Activated gamma-delta T cell treated with Interleukin-2 at 50 U/mL for 16 hours (primary cell): ENCODE results near the gene MAST2.

Experiments used
- DNase-seq: peaks from one replicate; pipeline ENCODE4 v3.0.0-alpha.2; 2020

MAST2 gene

DNA sequence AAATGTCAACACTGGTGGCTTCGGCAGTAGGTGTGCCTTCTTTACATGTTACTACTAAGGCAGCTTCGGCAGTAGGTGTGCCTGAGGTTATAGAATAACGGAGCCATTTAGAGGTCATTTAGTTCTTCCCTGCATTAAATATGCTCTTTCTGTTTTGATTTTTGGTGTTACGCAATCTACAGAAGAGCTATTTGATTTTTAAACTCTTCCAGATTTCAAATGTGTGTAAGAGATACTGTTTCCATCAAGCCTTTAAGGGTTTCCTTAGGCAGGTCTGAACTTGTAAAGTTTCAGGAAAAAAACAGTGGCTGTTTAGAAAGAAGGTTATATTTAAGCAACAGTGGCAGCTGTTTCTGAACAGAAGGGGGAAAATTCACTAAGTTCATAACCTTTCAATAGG, 274.2 kb downstream of the MAST2 start:
- no peak for DNase-seq

DNA sequence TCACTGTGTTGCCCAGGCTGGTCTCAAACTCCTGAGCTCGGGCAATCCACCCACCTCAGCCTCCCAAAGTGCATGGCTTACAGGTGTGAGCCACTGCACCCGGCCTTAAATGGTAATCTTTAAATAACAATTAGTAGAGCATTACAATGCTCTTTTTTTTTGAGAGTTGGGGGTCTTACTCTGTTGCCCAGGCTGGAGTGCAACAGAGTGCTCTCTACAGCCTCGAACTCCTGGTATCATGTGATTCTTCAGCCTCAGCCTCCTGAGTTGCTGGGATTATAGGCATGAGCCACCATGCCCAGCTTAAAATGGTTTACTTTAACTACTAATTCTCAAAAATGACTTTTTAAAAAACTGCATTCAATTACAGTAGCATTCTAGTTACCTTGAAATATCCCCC, 276.8 kb downstream of the MAST2 start:
- DNase-seq = no peak

DNA sequence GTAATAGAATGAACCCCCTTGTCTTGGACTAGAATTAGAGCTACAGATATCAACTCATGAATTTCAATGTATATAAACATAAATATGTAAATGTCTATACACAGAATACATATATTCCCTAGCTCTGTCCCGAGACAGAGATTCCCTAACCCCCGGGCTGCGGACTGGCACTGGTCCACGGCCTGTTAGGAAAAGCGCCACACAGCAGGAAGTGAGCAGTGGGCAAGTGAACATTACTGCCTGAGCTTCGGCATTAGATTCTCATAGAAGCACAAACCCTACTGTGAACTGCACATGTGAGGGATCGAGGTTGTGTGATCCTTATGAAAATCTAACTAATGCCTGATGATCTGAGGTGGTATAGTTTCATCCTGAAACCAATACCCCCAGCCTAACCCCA, 277.8 kb downstream of the MAST2 start:
- no peak for DNase-seq

- DNase-seq = no peak
Measured at GRCh38 chr1:46081619-46082018, 278.2 kb downstream of the MAST2 start.

DNA sequence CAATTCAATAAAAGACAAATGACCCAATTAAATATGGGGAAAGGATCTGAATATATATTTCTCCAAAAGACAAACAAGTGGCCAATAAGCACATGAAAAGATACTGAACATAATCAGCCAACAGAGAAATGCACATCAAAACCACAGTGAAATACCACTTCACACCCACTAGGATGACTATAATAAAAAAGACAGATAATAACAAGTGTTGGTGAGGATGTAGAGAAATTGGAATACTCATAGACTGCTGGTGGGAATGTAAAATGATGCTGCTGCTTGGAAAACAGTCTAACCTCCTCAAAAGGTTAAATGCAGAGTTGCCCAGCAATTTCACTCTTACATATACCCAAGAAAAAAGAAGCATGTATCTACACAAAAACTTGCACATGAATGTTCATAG, 280.2 kb downstream of the MAST2 start:
- no peak for DNase-seq

- DNase-seq = no peak
Measured at GRCh38 chr1:46084553-46085451, 281.4 kb downstream of the MAST2 start.
